Inflammatory macrophage treated with lipopolysaccharide for 1 hour (primary cell): ENCODE data around the gene MTMR3.
A peak's percentile ranks its signal among the peaks of the same experiment; 100 is the strongest.

Experiments used
- DNase-seq, 2 donors: peaks; one replicate each; pipeline ENCODE4 v3.0.0-alpha.2; 2020 to 2022

The MTMR3 gene

DNA sequence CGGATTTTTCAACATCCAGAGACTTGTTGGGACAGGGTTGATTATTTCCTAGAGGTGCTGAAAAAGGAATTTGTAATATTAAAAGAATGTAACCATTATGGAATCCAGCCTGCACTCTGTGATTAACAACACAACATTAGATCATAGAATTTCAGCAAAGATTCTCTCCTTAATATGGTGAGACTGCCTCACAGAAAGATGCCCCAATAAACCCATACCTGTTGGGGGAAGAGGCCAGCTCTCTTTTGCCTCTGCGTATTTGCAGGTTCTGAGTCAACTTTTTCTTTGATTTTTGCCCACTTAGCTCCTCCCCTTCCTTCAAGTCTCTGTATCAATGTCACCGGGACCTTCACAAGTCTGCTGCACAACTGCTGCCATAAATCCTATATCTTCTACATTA is 12.4 kb upstream of the MTMR3 start:
- DNase-seq = no peak

DNA sequence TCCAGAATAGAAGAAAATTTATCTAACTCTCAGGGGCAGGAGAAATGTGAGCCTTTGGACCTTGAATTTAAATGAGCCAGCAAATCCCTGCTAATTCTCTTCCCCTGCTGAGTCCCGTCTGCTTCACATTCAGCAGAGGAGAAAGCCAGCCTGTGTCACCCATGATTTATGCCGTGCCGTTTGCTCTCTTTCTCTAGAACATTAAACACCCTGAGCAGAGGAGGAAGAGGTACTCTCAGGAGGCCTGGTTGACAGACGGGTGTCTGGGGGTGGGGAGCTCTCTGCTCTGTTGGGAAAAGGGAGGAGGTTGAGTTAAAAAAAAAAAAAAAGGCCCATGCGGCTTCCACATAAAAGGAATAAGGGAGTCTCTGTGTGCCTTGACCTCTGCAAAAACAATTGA is 11.3 kb upstream of the MTMR3 start:
- no peak for DNase-seq

DNA sequence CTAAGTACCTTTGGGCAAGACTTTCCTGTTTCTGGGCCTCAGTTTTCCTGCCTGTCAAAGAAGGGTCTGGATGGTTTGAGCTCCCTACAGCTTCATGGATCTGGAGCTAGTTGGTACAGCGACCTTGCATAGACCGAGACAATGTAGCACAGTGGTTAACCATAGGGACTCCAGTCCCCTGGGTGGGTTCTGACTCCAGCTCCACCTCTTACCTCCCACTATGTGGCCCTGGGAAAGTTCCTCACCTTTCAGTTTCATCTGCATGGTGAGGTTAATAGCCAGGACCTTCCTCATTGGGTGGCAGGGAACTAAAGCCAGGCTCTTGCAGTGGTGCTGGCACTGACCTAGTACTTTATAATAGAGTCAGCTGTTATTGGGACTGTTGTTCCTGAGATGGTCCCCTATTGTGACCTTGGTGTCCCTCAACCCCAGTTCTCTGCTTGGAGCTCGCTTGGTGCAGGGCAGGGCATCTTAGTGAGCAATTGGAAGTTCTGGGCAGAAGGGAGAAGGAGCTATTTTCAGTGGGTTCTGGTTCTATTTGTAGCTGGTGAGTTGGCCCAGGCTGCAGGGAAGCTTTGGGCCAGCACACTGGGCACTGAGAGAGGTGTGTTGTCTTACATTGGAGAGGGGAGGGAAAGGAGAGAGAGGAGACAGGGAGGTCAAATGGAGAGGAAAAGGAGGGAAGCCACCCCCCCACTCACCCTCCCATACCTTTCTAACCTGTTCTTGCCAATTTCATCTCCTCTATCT is 10.7 kb upstream of the MTMR3 start:
- no peak for DNase-seq

DNA sequence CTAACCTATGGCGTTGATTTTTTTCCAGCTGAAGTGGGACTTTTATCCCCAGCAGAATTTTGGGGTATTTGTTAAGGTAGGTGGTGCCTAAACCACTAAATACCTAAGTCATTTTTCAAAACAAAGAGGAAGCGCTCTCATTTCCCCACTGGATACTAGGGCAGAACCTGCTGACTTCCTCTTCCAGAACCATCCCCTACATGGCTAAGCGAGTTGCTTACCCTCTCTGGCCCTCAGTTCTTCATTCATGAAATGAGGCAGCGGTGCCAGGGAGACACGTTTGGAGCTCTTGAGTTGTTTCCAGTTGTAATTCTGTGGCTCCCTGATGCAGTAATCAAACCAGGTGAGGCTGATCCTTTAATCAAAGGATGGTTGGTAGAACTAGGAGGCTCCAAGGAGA is 10.0 kb upstream of the MTMR3 start:
- peak; percentile 64 to 69 for DNase-seq

GRCh38 chr22:29873943-29874342 is 9.0 kb upstream of the MTMR3 start:
- no peak for DNase-seq

- peak; percentile 64 to 77 for DNase-seq
Measured at GRCh38 chr22:29877620-29878019, 5.4 kb upstream of the MTMR3 start.

DNA sequence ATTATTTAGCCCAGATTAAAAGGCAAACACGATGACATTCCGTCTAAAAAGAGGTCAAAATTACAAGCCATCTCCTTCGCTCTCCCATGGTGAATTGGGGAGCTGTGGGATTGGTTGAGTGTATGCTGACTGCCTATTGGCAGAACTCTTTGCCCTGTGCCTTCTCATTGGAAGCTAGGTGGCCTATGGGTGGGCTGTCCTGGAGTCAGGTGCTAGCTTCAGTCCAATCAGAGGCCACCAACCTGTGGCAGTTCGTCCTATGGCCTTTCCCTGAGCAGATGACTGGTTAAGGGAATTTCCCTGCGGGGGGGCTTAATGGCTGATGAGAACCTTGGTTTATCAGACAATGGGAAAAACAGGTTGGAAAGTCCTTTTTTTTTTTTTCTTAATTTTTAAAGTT is 3.2 kb upstream of the MTMR3 start:
- peak in 1 of 2 donors; percentile 23 for DNase-seq

DNA sequence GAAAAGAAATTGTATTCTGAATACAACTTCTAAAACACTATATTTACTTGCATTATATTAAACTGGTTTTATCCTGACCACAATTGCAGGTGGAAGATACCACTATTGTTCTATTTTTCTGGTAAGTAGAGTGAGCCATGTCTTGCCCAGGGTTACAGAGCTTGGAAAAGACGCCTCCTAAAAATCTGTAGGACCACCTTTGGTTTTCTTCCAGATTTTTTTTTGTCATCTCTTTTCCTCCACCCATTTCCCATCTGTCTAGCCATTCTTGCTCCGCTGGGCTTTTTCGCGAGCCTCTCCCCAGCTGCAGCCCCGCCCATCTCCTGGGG is 294 bp upstream of the MTMR3 start:
- DNase-seq = no peak

- DNase-seq = peak in 1 of 2 donors; percentile 50
Measured at GRCh38 chr22:29883775-29884097, 762 bp downstream of the MTMR3 start.

- no peak for DNase-seq
Measured at GRCh38 chr22:29885610-29886009, 2.6 kb downstream of the MTMR3 start.

DNA sequence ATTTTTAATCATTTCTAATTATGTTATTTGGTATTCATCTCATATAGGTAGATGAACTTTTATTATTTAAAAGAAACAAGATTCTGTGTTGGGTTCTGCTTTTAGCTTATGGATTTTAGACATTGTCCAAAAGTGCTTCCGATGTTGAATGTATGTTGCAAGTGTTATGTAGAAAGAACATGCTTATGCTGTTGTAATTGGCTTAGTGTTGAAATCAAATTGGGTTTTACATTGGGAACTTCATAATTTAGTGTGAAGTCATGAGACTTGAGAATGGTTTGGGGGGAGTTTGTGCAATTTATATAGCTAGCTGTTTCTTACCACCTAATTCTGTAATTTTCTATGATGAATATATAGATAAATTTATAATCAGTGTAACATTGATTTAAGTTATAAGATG is 3.6 kb downstream of the MTMR3 start:
- peak; percentile 93 to 94 for DNase-seq

DNA sequence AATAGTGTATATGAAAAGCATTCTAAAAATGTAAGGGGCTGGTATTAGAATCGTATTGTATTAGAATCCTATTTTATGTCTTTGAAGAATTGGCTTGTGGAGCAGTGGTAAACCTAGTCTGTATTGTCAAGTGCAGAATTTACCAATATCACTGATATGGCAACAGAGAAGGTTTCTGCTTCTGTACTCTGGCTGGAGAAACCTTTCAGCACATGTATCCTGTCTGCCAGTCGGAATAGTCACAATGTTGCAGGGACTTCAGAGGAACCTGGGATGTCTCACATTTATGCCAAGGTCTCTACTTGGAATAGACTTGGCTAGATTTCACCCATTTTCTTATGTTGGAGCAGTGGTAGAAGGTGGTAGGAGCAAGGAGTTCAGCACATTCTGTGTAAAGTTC is 4.4 kb downstream of the MTMR3 start:
- no peak for DNase-seq

- DNase-seq = no peak
Measured at GRCh38 chr22:29890760-29891159, 7.8 kb downstream of the MTMR3 start.

- no peak for DNase-seq
Measured at GRCh38 chr22:29892315-29893156, 9.6 kb downstream of the MTMR3 start.

DNA sequence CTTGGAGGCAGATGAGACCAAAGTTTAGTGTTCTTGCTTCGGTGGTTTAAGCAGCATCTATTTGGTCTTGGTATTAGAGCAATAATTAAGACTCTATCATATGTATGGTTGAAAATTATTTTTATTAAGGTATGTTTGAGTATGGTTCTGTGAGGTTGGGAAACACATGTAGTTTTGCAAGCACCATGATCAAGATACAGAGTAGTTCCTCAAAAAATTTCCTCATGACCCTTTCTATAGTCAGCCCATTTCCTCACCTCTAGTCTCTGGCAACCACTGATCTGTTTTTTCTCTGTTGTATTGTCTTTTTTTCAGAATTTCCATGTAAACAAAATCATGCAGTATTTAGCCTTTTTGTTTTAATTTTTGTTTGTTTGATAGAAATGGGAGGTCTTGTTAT is 18.4 kb downstream of the MTMR3 start:
- peak; percentile 76 to 81 for DNase-seq

DNA sequence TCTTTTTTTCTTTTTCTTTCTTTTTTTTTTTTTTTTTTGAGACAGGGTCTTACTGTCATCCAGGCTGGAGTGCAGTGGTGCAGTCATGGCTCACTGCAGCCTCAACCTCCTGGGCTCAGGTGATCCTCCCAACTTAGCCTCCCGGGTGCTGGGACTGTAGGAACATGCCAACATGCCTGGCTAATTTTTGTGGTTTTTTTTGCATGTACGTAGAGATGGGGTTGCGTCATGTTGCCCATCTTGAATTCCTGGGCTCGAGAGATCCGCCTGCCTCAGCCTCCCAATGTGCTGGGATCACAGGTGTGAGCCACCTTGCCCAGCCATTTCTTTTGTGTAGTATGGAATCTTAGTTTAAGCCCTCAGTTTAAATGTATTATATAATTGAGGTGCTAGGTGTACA is 20.4 kb downstream of the MTMR3 start:
- no peak for DNase-seq

DNA sequence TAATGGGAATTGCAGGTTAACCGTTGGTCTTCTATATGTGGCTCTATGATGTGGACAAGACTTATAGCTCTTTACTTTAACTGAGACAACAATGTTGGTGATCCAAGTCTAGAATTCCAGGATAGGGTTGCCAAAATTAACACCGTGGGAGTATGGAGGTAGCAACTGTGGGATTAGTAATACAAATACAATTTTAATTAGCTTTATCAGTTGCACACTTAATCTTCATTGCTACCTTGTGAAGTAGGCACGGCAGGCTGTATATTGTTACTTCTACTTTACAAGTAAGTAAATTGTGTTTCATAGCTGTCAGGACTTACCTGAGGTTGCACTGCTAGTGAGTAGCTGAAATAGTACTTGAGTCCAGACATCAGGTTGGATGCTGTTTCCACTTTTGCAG is 21.0 kb downstream of the MTMR3 start:
- DNase-seq = no peak

DNA sequence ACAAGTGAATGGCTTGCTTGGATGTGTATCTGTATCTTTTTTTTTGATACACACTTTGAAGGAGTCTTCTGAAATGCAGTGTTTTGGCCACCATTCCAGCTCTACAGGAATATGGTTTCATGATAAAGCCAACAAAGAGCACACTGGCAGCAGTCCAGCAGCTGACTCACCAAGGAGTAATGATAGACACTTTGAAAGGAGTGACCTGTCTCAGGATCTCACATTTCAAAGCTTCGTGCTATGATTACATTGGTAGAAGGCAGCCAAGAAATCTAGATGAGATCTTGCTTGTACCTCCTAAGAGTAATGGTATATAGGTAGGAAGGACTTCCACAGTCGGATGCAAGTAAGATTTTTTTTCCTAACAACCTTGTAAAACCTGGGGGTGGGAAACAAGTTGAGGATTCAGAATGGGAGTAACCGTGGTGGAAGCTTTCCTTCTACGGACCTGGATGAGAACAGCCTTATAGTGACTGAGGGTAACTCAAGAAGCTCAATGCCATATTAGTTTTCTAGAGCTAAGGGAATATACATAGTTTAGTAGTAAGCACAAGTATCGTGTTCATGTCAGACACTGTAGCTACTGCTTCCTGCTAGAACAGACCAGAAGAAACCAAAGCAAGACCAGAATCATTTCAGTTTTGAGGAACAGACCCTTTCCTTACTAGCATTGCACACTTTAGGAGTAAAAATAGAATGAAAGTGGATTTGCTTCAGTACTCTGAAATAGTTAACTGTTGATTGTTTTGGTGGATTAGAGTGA is 25.0 kb downstream of the MTMR3 start:
- DNase-seq = peak; percentile 53 to 68

GRCh38 chr22:29912141-29912540 is 29.2 kb downstream of the MTMR3 start:
- DNase-seq = no peak

DNA sequence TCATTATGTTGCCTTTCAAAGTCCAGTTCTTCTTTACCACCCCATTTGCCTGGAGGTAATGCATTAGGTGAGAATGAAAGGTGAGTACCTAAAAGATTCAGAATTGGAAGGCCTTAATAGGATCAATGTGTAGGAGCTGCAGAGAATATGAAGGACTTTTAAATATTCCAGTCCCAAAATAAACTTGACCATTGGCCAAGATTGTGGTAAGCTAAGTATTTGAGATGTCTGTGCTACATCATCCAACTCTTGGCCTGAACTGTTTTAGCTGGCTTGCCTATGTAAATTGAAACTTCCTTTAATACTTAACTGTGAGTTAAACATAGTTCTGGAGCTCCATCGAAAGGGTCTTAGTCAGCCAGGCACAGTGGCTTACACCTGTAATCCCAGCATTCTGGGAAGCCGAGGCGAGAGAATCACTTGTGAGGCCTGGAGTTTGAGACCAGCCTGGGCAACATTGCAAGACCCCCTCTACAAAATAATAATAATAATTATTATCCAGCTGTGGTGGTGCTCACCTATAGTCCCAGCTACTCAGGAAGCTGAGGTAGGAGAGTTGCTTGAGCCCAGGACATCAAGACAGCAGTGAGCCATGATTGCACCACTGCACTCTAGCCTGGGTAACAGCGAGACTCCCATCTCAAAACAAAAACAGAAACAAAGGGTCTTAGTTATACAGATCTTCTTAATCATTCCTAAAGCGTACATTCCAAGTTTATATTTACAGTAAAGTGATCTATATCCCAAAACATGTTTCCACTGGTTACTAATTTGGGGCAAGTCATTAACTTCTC is 29.8 kb downstream of the MTMR3 start:
- no peak for DNase-seq

DNA sequence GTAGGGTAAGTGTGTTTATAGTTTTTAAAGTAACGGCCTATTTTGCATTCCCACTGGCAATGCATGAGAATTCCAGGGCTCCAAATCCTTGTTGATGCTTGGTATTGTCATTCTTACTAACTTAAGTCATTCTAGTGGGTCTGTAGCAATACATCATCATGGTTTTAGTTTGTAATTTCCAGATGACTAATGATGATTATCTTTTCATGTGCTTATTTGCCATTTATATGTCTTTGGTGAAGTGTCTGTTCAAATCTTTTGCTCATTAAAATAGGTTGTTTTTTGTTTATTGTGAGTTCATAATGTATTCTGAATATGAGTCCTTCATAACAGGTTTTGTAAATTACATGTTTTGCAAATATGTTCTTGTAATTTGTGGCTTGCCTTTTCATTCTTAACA is 31.2 kb downstream of the MTMR3 start:
- peak; percentile 58 to 77 for DNase-seq

- DNase-seq = peak; percentile 41 to 42
Measured at GRCh38 chr22:29914991-29915533, 32.1 kb downstream of the MTMR3 start.
